Measurements from ENCODE around the gene ALOX5. TPM values are rescaled to one million over a fixed set of nuclear protein-coding genes. Genes with fewer than 3 reads are reported as not detected.
A peak's percentile ranks its signal among the peaks of the same experiment; 100 is the strongest.

ALOX5 gene
- total and polyA plus RNA-seq, 2 of the 4 experiments (the other 2 are of a cell fraction), result not detected

- DNase-seq (peak; percentile 52), ATAC-seq (ENCODE audit: low read depth) (no peak; the same call in 1 of the 2 replicates)
- Histone ChIP-seq H3K4me2 (ENCODE audit: low read depth, low read length) (peak overlapping the region; percentile 15; the same call in 1 of the 2 replicates), H3K27ac (ENCODE audit: insufficient read depth, low read length) (no peak overlapping the region), H2BK15ac (ENCODE audit: low read depth, low read length) (no peak overlapping the region), H3K9me3 (ENCODE audit: control insufficient read depth, insufficient read depth, low read length) (no peaks in the 10 kb centered on the region), H4K91ac (ENCODE audit: insufficient read depth, low read depth, low read length) (no peak overlapping the region), H2AK5ac (ENCODE audit: low read depth, low read length) (no peak overlapping the region), H2BK120ac (ENCODE audit: low read depth, low read length) (no peak overlapping the region), H2AK9ac (replicated peaks; ENCODE audit: low read depth, low read length, poor library complexity) (no peak overlapping the region), H2BK5ac (ENCODE audit: low read depth, low read length, poor library complexity, severe bottlenecking) (no peak overlapping the region), H3K18ac (ENCODE audit: low read depth, low read length) (no peak overlapping the region), H3K36me3 (ENCODE audit: control insufficient read depth, insufficient read depth, low read length) (no peaks in the 10 kb centered on the region), H3K27me3 (ENCODE audit: control insufficient read depth, insufficient read depth, low read length) (peaks cover 49% of the 10 kb centered on the region), H3K4me1 (ENCODE audit: control insufficient read depth, insufficient read depth, low read length) (peaks cover 2% of the 10 kb centered on the region; the same call in 1 of the 2 replicates), H4K8ac (ENCODE audit: low read depth in 2 of 2, low read length in 2 of 2) (no peak overlapping the region), H4K20me1 (ENCODE audit: insufficient read depth, low read length) (no peaks in the 10 kb centered on the region), H4K5ac (ENCODE audit: low read depth, low read length) (no peak overlapping the region), H2BK20ac (ENCODE audit: low read depth, low read length) (no peak overlapping the region), H3K56ac (ENCODE audit: extremely low read depth, insufficient read depth, low read length) (no peak overlapping the region), H3K23ac (ENCODE audit: low read depth, low read length) (no peak overlapping the region), H3K4ac (ENCODE audit: low read depth, low read length) (no peak overlapping the region), H2AFZ (replicated peaks; ENCODE audit: low read length, poor library complexity) (peak overlapping the region; percentile 60), H3K9ac (ENCODE audit: low read depth, low read length) (no peak overlapping the region), H3K4me3 (ENCODE audit: insufficient read depth, low read depth, low read length) (no peak overlapping the region), H3K9me1 (ENCODE audit: insufficient read depth, low read length) (no peaks in the 10 kb centered on the region), H3K14ac (replicated peaks; ENCODE audit: low read depth, low read length) (no peak overlapping the region), H3K79me1 (ENCODE audit: low read depth in 1 of 2, low read length in 2 of 2) (no peaks in the 10 kb centered on the region)
- intact Hi-C loops (cut with micrococcal nuclease), result no loop called here
- dilution Hi-C loops (cut with HindIII; ENCODE audit: low sequenced_read_pairs, unreplicated experiment), result no loop called here
- ChIA-PET CTCF (no interaction called here), POLR2A (ENCODE audit: unreplicated experiment) (no interaction called here)
- TF ChIP-seq SMC3 (IDR thresholded peaks at IDR 0.05; ENCODE audit: low read depth, low read length), result no peak
- TF ChIP-seq USF2 (IDR thresholded peaks at IDR 0.05; ENCODE audit: low read depth, low read length), result no peak
- no peak for TF ChIP-seq RAD21 (IDR thresholded peaks at IDR 0.05; ENCODE audit: low read length)
- in situ Hi-C loops (cut with MboI; ENCODE audit: low sequenced_read_pairs), result no loop called here
- BruUV-seq (replicated peaks), result no TSS peak
- 24% methylated on average over 7 of the region's 16 CpGs; no CpG with 5 or more reads in 1 of the 2 experiments for WGBS, 2 experiments (ENCODE audit: extremely low coverage in 2 of 2, insufficient read length in 1 of 2)
Observed at GRCh38 chr10:45420453-45421192, 46.6 kb downstream of the ALOX5 start.

Data from IMR-90 (cell line).